HepG2 (cell line): Measurements from ENCODE around the gene NMNAT1. TPM values are rescaled to one million over a fixed set of nuclear protein-coding genes. Genes with fewer than 3 reads are reported as not detected.

Source experiments
- AHDC1 ChIP-seq: sonication (generic); formaldehyde crosslinking; IDR thresholded peaks from 2 replicates; pipeline ENCODE4 v1.5.1; 2020; ENCODE audit warnings: mild to moderate bottlenecking, missing genetic modification reagents, borderline replicate concordance
- ATF1 ChIP-seq: IDR thresholded peaks from 2 replicates; pipeline ENCODE4 v1.6.1; 2016; ENCODE audit warnings: mild to moderate bottlenecking, control low read depth
- E2F2 ChIP-seq: sonication (generic); formaldehyde crosslinking; IDR thresholded peaks from 2 replicates; pipeline ENCODE4 v1.4.0; 2020; ENCODE audit warnings: missing genetic modification reagents, borderline replicate concordance
- ELF1 ChIP-seq: sonication (generic); formaldehyde crosslinking; IDR thresholded peaks from 2 replicates; pipeline ENCODE4 v1.4.0; 2020; ENCODE audit warnings: missing genetic modification reagents
- MIER3 ChIP-seq: IDR thresholded peaks from 2 replicates; pipeline ENCODE4 v1.6.1; 2016; ENCODE audit warnings: missing compliant biosample characterization, borderline replicate concordance
- PAX8 ChIP-seq: sonication (generic); formaldehyde crosslinking; IDR thresholded peaks from 2 replicates; pipeline ENCODE4 v1.8.0; 2022; ENCODE audit warnings: mild to moderate bottlenecking, missing genetic modification reagents, borderline replicate concordance
- RCOR2 ChIP-seq: IDR thresholded peaks from 2 replicates; pipeline ENCODE4 v1.6.1; 2016; ENCODE audit warnings: missing biosample characterization, missing genetic modification reagents
- RFXAP ChIP-seq: sonication (generic); formaldehyde crosslinking; IDR thresholded peaks from 2 replicates; pipeline ENCODE4 v1.4.0; 2020; ENCODE audit warnings: missing genetic modification reagents, borderline replicate concordance
- SMARCC2 ChIP-seq: fragments of 450-650 bp; IDR thresholded peaks from 2 replicates; pipeline ENCODE4 v1.6.1; 2017; ENCODE audit warnings: antibody characterized with exemption, mild to moderate bottlenecking
- SUZ12 ChIP-seq: fragments of 150-350 bp; IDR thresholded peaks from 2 replicates; pipeline ENCODE4 v1.6.1; 2014; ENCODE audit warnings: low read depth, low read length
- TEAD2 ChIP-seq: sonication (generic); formaldehyde crosslinking; IDR thresholded peaks from 2 replicates; pipeline ENCODE4 v1.9.0; 2021; ENCODE audit warnings: missing genetic modification reagents
- THAP11 ChIP-seq: IDR thresholded peaks from 2 replicates; pipeline ENCODE4 v1.6.1; 2016; ENCODE audit warnings: missing biosample characterization, missing genetic modification reagents
- TSC22D2 ChIP-seq: sonication (generic); formaldehyde crosslinking; IDR thresholded peaks from 2 replicates; pipeline ENCODE4 v1.5.1; 2020; ENCODE audit warnings: missing genetic modification reagents, mild to moderate bottlenecking, borderline replicate concordance
- ZEB1 ChIP-seq: IDR thresholded peaks from 2 replicates; pipeline ENCODE4 v1.6.1; 2012; ENCODE audit warnings: mild to moderate bottlenecking, low read depth, inconsistent platforms; ENCODE audit not compliant: insufficient replicate concordance
- ZNF205 ChIP-seq: IDR thresholded peaks from 2 replicates; pipeline ENCODE4 v1.6.1; 2018; ENCODE audit warnings: missing biosample characterization, missing genetic modification reagents
- ZNF24 ChIP-seq: fragments of 450-650 bp; IDR thresholded peaks from 2 replicates; pipeline ENCODE4 v1.6.1; 2017; ENCODE audit warnings: antibody characterized with exemption, mild to moderate bottlenecking
- ZNF567 ChIP-seq: sonication (generic); formaldehyde crosslinking; IDR thresholded peaks from 2 replicates; pipeline ENCODE4 v1.8.1; 2023; ENCODE audit warnings: mild to moderate bottlenecking, missing genetic modification reagents, borderline replicate concordance
- ZNF576 ChIP-seq: sonication (generic); formaldehyde crosslinking; IDR thresholded peaks from 2 replicates; pipeline ENCODE4 v1.4.0; 2020; ENCODE audit warnings: mild to moderate bottlenecking, missing genetic modification reagents
- ZNF710 ChIP-seq: sonication (generic); formaldehyde crosslinking; IDR thresholded peaks from 2 replicates; pipeline ENCODE4 v1.5.0; 2020; ENCODE audit warnings: mild to moderate bottlenecking, missing genetic modification reagents, borderline replicate concordance
- ZNF761 ChIP-seq: sonication (generic); formaldehyde crosslinking; conservative IDR thresholded peaks from 2 replicates; pipeline ENCODE4 v1.4.0; 2020; ENCODE audit warnings: mild to moderate bottlenecking, missing genetic modification reagents
- ZSCAN20 ChIP-seq: sonication (generic); formaldehyde crosslinking; IDR thresholded peaks from 2 replicates; pipeline ENCODE4 v1.4.0; 2020; ENCODE audit warnings: missing genetic modification reagents, mild to moderate bottlenecking, borderline replicate concordance
- polyA plus RNA-seq, 8 experiments: library from polyadenylated mRNA; depleted of rRNA in 3 of 8; stranded (reverse) in 7 of 8; unstranded in 1 of 8; fragments of >200 nt; fragmentation: Illumina TruSeq in 4 of 8; extraction: Trizol in 4 of 8; gene quantifications; 2 replicates each; pipeline versions ENCODE4 v1.2.1 to v1.2.3, GENCODE V29; 2011 to 2016; ENCODE audit warnings: low read depth in 4 of 8, missing spikeins in 1 of 8, mixed read lengths in 1 of 8; ENCODE audit not compliant: insufficient read depth in 1 of 8
- total RNA-seq, 5 experiments: library from RNA; depleted of rRNA; stranded (reverse); fragments of >200 nt; fragmentation: Illumina TruSeq; extraction: Trizol; gene quantifications; 2 replicates each; pipeline ENCODE4 v1.2.3, GENCODE V29; 2016; ENCODE audit warnings: low read depth in 1 of 5

Gene NMNAT1
- total and polyA plus RNA-seq, 2 of the 13 experiments (the other 11 are each of a cell fraction or from before 2014, with no cell fraction given) = 5.6 to 12.2 TPM

- TF ChIP-seq ZSCAN20 (CRISPR knock-in tag) (no peak), SMARCC2 (no peak), E2F2 (no peak), SUZ12 (no peak), RCOR2 (peak; percentile 61; the same call in 1 of the 2 replicates), ZNF205 (CRISPR knock-in tag) (0 out of 2 replicates have a peak, but pooled peaks have one; percentile 60), ELF1 (CRISPR knock-in tag) (peak; percentile 79), TSC22D2 (CRISPR knock-in tag) (no peak), ZEB1 (no peak), RFXAP (0 out of 2 replicates have a peak, but pooled peaks have one; percentile 50), ZNF24 (no peak), AHDC1 (CRISPR knock-in tag) (peak; percentile 44; the same call in 1 of the 2 replicates), MIER3 (CRISPR knock-in tag) (peak; percentile 61; the same call in 1 of the 2 replicates), ATF1 (CRISPR knock-in tag) (no peak), ZNF576 (CRISPR knock-in tag) (no peak), THAP11 (no peak), ZNF710 (0 out of 2 replicates have a peak, but pooled peaks have one; percentile 36), PAX8 (no peak), ZNF761 (CRISPR knock-in tag) (no peak), ZNF567 (CRISPR knock-in tag) (no peak), TEAD2 (CRISPR knock-in tag) (no peak)
Observed at GRCh38 chr1:9929431-9930385, 13.6 kb upstream of the NMNAT1 start (continued).
